ENCODE measurements around the gene RCAN1. TPM values are rescaled to one million over a fixed set of nuclear protein-coding genes. Genes with fewer than 3 reads are reported as not detected.
A peak's percentile ranks its signal among the peaks of the same experiment; 100 is the strongest.

Gene RCAN1
- total and polyA plus RNA-seq, 2 of the 4 experiments (the other 2 are of a cell fraction) = 53.5 to 175 TPM

- H3K18ac ChIP-seq (ENCODE audit: low read depth, low read length) = no peak overlapping the region
- no peak overlapping the region for H2BK5ac ChIP-seq (ENCODE audit: low read depth, low read length, poor library complexity, severe bottlenecking)
- H3K14ac ChIP-seq (replicated peaks; ENCODE audit: low read depth, low read length) = peak overlapping the region; percentile 5; the same call in 1 of the 2 replicates
- 80% methylated on average over 1 of the region's 11 CpGs; no CpG with 5 or more reads in 1 of the 2 experiments for WGBS, 2 experiments (ENCODE audit: extremely low coverage in 2 of 2, insufficient read length in 1 of 2)
- peaks cover 21% of the 10 kb centered on the region for H3K4me1 ChIP-seq (ENCODE audit: control insufficient read depth, insufficient read depth, low read length)
- H2AFZ ChIP-seq (replicated peaks; ENCODE audit: low read length, poor library complexity) = no peak overlapping the region
- in situ Hi-C loops (cut with MboI; ENCODE audit: low sequenced_read_pairs) = no loop called here
- ChIA-PET POLR2A (ENCODE audit: unreplicated experiment) (no interaction called here), CTCF (no interaction called here)
- H3K27me3 ChIP-seq (ENCODE audit: control insufficient read depth, insufficient read depth, low read length) = no peaks in the 10 kb centered on the region
- H2AK5ac ChIP-seq (ENCODE audit: low read depth, low read length) = peak overlapping the region; percentile 86
- no peaks in the 10 kb centered on the region for H3K9me3 ChIP-seq (ENCODE audit: control insufficient read depth, insufficient read depth, low read length)
- H3K4ac ChIP-seq (ENCODE audit: low read depth, low read length) = peak overlapping the region; percentile 34; the same call in 1 of the 2 replicates
- 0 out of 2 replicates have a peak overlapping the region, but pooled peaks have one; percentile 43 for H4K91ac ChIP-seq (ENCODE audit: insufficient read depth, low read depth, low read length)
- DNase-seq (no peak), ATAC-seq (ENCODE audit: low read depth) (no peak)
- H3K36me3 ChIP-seq (ENCODE audit: control insufficient read depth, insufficient read depth, low read length) = no peaks in the 10 kb centered on the region
- no peak overlapping the region for H3K9ac ChIP-seq (ENCODE audit: low read depth, low read length)
- no peak overlapping the region for H3K4me3 ChIP-seq (ENCODE audit: insufficient read depth, low read depth, low read length)
- peaks cover 20 to 55% of the 10 kb centered on the region in 2 experiments for H3K79me1 ChIP-seq (ENCODE audit: low read depth in 1 of 2, low read length in 2 of 2)
- H3K27ac ChIP-seq (ENCODE audit: insufficient read depth, low read length) = no peak overlapping the region
- H2BK20ac ChIP-seq (ENCODE audit: low read depth, low read length) = peak overlapping the region; percentile 15; the same call in 1 of the 2 replicates
- H3K23ac ChIP-seq (ENCODE audit: low read depth, low read length) = no peak overlapping the region
- TF ChIP-seq MAZ (IDR thresholded peaks at IDR 0.05; ENCODE audit: borderline replicate concordance, low read depth, low read length) = no peak
- TF ChIP-seq NFE2L2 (IDR thresholded peaks at IDR 0.05; ENCODE audit: low read depth, low read length) = no peak
- TF ChIP-seq RCOR1 (IDR thresholded peaks at IDR 0.05; ENCODE audit: insufficient replicate concordance, low read length) = no peak
- TF ChIP-seq, protein P1, sequence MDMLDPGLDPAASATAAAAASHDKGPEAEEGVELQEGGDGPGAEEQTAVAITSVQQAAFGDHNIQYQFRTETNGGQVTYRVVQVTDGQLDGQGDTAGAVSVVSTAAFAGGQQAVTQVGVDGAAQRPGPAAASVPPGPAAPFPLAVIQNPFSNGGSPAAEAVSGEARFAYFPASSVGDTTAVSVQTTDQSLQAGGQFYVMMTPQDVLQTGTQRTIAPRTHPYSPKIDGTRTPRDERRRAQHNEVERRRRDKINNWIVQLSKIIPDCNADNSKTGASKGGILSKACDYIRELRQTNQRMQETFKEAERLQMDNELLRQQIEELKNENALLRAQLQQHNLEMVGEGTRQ (IDR thresholded peaks at IDR 0.05; ENCODE audit: low read depth, low read length) = no peak
- TF ChIP-seq POLR2A (IDR thresholded peaks at IDR 0.05; ENCODE audit: low read depth, low read length) = no peak
- TF ChIP-seq MAFK (IDR thresholded peaks at IDR 0.05; ENCODE audit: low read depth, low read length) = peak; percentile 94
- no peak for TF ChIP-seq BHLHE40 (IDR thresholded peaks at IDR 0.05; ENCODE audit: low read depth, low read length)
- no TSS peak for BruUV-seq (replicated peaks)
- dilution Hi-C loops (cut with HindIII; ENCODE audit: low sequenced_read_pairs, unreplicated experiment) = no loop called here
- no peak overlapping the region for H4K5ac ChIP-seq (ENCODE audit: low read depth, low read length)
- no peak overlapping the region for H2AK9ac ChIP-seq (replicated peaks; ENCODE audit: low read depth, low read length, poor library complexity)
- no peak overlapping the region for H3K56ac ChIP-seq (ENCODE audit: extremely low read depth, insufficient read depth, low read length)
- H4K8ac ChIP-seq (ENCODE audit: low read depth in 2 of 2, low read length in 2 of 2) = 0 out of 4 replicates have a peak overlapping the region, but pooled peaks of 1 of the 2 experiments have one; percentile 45
- intact Hi-C loops (cut with micrococcal nuclease) = no loop called here
- H3K4me2 ChIP-seq (ENCODE audit: low read depth, low read length) = no peak overlapping the region
- H4K20me1 ChIP-seq (ENCODE audit: insufficient read depth, low read length) = no peaks in the 10 kb centered on the region
- H3K9me1 ChIP-seq (ENCODE audit: insufficient read depth, low read length) = peaks cover 28% of the 10 kb centered on the region
- peak overlapping the region; percentile 67; the same call in 1 of the 2 replicates for H2BK120ac ChIP-seq (ENCODE audit: low read depth, low read length)
- peak overlapping the region; percentile 28; the same call in 1 of the 3 replicates for H2BK15ac ChIP-seq (ENCODE audit: low read depth, low read length)
These were observed 66.0 kb downstream of the RCAN1 start for GRCh38 chr21:34548781-34549376.

Measured in IMR-90 (cell line).